GM12891 (cell line): ENCODE data around the gene ZBTB7B.

Experiments
- DNase-seq: peaks from one replicate; pipeline ENCODE4 v3.0.0; 2011; ENCODE audit warnings: low spot score; ENCODE audit not compliant: insufficient read length
- FAIRE-seq: peaks from 2 replicates; lab custom pipeline; 2011; peaks lifted over from hg19 to GRCh38; lab: Jason Lieb, UNC
- PAX5 ChIP-seq: IDR thresholded peaks from 2 replicates; pipeline ENCODE4 v1.6.1; 2011; ENCODE audit warnings: low read length, moderate library complexity, mild to moderate bottlenecking; ENCODE audit not compliant: insufficient read depth, severe bottlenecking
- POLR2A ChIP-seq: IDR thresholded peaks from 2 replicates; pipeline ENCODE4 v1.6.1; 2011; ENCODE audit warnings: low read depth, low read length, control low read depth
- POLR2AphosphoS5 ChIP-seq: IDR thresholded peaks from 2 replicates; pipeline ENCODE4 v1.6.1; 2011; ENCODE audit warnings: low read depth, low read length, control low read depth
- POU2F2 ChIP-seq: IDR thresholded peaks from 2 replicates; pipeline ENCODE4 v1.6.1; 2011; ENCODE audit warnings: low read depth, mild to moderate bottlenecking, control low read depth, low read length, moderate library complexity
- SPI1 ChIP-seq: IDR thresholded peaks from 2 replicates; pipeline ENCODE4 v1.6.1; 2011; ENCODE audit warnings: low read depth, low read length, control low read depth
- TAF1 ChIP-seq: IDR thresholded peaks from 2 replicates; pipeline ENCODE4 v1.6.1; 2011; ENCODE audit warnings: low read depth, low read length, control low read depth

ZBTB7B gene

DNA sequence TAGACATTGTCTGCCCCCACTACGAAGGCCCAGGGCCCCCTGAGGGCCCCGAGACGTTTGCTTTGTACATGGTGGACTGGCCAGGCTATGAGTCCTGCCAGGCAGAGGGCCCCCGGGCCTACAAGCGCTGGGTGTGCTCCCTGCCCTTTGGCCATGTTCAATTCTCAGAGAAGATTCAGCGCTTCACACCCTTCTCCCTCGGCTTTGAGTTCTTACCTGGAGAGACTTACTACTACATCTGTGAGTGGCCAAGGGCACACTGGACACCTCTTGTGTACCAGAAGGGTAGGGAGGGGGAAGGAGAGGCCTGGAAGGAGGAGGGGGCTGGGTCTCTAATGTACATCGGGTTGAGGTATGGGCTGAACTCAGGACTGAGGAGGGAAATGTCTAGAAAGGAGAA lies 64.2 kb downstream of the ZBTB7B start:
- no peak for TF ChIP-seq POU2F2
- TF ChIP-seq POLR2A = no peak
- TF ChIP-seq TAF1 = no peak
- TF ChIP-seq PAX5 = no peak
- no peak for TF ChIP-seq SPI1
- TF ChIP-seq POLR2AphosphoS5 = no peak
- DNase-seq (no peak), FAIRE-seq (no peak)
